Measurements from ENCODE around the gene ZFAND3. TPM values are rescaled to one million over a fixed set of nuclear protein-coding genes. Genes with fewer than 3 reads are reported as not detected.

Gene ZFAND3
- total and polyA plus RNA-seq, 2 of the 4 experiments (the other 2 are of a cell fraction), result 10.9 to 26.7 TPM

DNA sequence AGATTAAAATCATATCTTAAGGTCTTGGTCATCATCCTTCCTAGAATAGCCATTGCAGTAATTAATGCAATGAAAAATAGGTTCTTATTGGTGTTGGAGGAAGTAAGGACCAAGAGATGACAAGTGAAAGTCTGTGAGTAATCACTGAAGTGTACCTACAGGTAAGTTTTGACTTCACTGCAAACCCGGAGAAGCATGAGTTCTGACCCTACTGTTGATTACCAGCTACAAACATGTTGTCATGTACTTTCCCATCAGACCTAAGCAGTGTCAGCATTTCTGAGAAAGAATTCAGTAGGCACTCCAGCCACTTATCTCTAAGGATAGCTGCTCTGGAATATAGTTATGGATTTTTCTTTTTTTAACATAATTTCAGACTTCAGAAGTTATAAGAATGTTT, 280.9 kb downstream of the ZFAND3 start:
- H3K14ac ChIP-seq (replicated peaks; ENCODE audit: low read depth, low read length), result no peak overlapping the region
- no peak overlapping the region for H4K91ac ChIP-seq (ENCODE audit: insufficient read depth, low read depth, low read length)
- H3K18ac ChIP-seq (ENCODE audit: low read depth, low read length), result no peak overlapping the region
- peaks cover 2% of the 10 kb centered on the region; the same call in 1 of the 2 replicates for H3K36me3 ChIP-seq (ENCODE audit: control insufficient read depth, insufficient read depth, low read length)
- H2AFZ ChIP-seq (replicated peaks; ENCODE audit: low read length, poor library complexity), result no peak overlapping the region
- no peak overlapping the region for H3K4me2 ChIP-seq (ENCODE audit: low read depth, low read length)
- no peak overlapping the region for H2BK5ac ChIP-seq (ENCODE audit: low read depth, low read length, poor library complexity, severe bottlenecking)
- H3K9ac ChIP-seq (ENCODE audit: low read depth, low read length), result no peak overlapping the region
- no peak overlapping the region for H3K27ac ChIP-seq (ENCODE audit: insufficient read depth, low read length)
- BruUV-seq (replicated peaks), result no TSS peak
- peaks cover 25% of the 10 kb centered on the region; the same call in 1 of the 2 replicates for H4K20me1 ChIP-seq (ENCODE audit: insufficient read depth, low read length)
- in situ Hi-C loops (cut with MboI; ENCODE audit: low sequenced_read_pairs) (no loop called here), intact Hi-C loops (cut with micrococcal nuclease) (no loop called here), dilution Hi-C loops (cut with HindIII; ENCODE audit: low sequenced_read_pairs, unreplicated experiment) (no loop called here)
- CTCF ChIA-PET, result no interaction called here
- ATAC-seq (ENCODE audit: low read depth) (no peak), DNase-seq (no peak)
- TF ChIP-seq CHD1 (IDR thresholded peaks at IDR 0.05; ENCODE audit: low read depth, low read length) (no peak), NFE2L2 (IDR thresholded peaks at IDR 0.05; ENCODE audit: low read depth, low read length) (no peak), CTCF (conservative IDR thresholded peaks at IDR 0.05; ENCODE audit: low read depth, low read length) (no peak), CEBPB (IDR thresholded peaks at IDR 0.05; ENCODE audit: low read depth, low read length) (no peak), RCOR1 (IDR thresholded peaks at IDR 0.05; ENCODE audit: insufficient replicate concordance, low read length) (no peak), MAFK (IDR thresholded peaks at IDR 0.05; ENCODE audit: low read depth, low read length) (no peak), RAD21 (IDR thresholded peaks at IDR 0.05; ENCODE audit: low read length) (no peak), SMC3 (IDR thresholded peaks at IDR 0.05; ENCODE audit: low read depth, low read length) (no peak), RFX5 (IDR thresholded peaks at IDR 0.05; ENCODE audit: low read depth, low read length) (no peak)
- TF ChIP-seq, protein P1, sequence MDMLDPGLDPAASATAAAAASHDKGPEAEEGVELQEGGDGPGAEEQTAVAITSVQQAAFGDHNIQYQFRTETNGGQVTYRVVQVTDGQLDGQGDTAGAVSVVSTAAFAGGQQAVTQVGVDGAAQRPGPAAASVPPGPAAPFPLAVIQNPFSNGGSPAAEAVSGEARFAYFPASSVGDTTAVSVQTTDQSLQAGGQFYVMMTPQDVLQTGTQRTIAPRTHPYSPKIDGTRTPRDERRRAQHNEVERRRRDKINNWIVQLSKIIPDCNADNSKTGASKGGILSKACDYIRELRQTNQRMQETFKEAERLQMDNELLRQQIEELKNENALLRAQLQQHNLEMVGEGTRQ (IDR thresholded peaks at IDR 0.05; ENCODE audit: low read depth, low read length), result no peak
- no peak overlapping the region for H2BK120ac ChIP-seq (ENCODE audit: low read depth, low read length)
- no peak overlapping the region for H2BK20ac ChIP-seq (ENCODE audit: low read depth, low read length)
- H3K27me3 ChIP-seq (ENCODE audit: control insufficient read depth, insufficient read depth, low read length), result no peaks in the 10 kb centered on the region
- no peak overlapping the region for H4K8ac ChIP-seq (ENCODE audit: low read depth in 2 of 2, low read length in 2 of 2)
- no peak overlapping the region for H2AK9ac ChIP-seq (replicated peaks; ENCODE audit: low read depth, low read length, poor library complexity)
- peaks cover 2% of the 10 kb centered on the region for H3K4me1 ChIP-seq (ENCODE audit: control insufficient read depth, insufficient read depth, low read length)
- H2BK15ac ChIP-seq (ENCODE audit: low read depth, low read length), result no peak overlapping the region
- no peak overlapping the region for H3K4ac ChIP-seq (ENCODE audit: low read depth, low read length)
- H3K9me3 ChIP-seq (ENCODE audit: control insufficient read depth, insufficient read depth, low read length), result no peaks in the 10 kb centered on the region
- H4K5ac ChIP-seq (ENCODE audit: low read depth, low read length), result no peak overlapping the region
- no peak overlapping the region for H3K23ac ChIP-seq (ENCODE audit: low read depth, low read length)
- no peak overlapping the region for H3K4me3 ChIP-seq (ENCODE audit: insufficient read depth, low read depth, low read length)
- no CpG with 5 or more reads among the region's 1 CpG for WGBS, 2 experiments (ENCODE audit: extremely low coverage in 2 of 2, insufficient read length in 1 of 2)
- peaks cover 10% of the 10 kb centered on the region for H3K9me1 ChIP-seq (ENCODE audit: insufficient read depth, low read length)
- no peak overlapping the region for H2AK5ac ChIP-seq (ENCODE audit: low read depth, low read length)
- H3K56ac ChIP-seq (ENCODE audit: extremely low read depth, insufficient read depth, low read length), result no peak overlapping the region
- peaks cover 40 to 55% of the 10 kb centered on the region in 2 experiments for H3K79me1 ChIP-seq (ENCODE audit: low read depth in 1 of 2, low read length in 2 of 2)
- POLR2A ChIA-PET (ENCODE audit: unreplicated experiment), result no interaction called here

Data from IMR-90 (cell line).